Left lung (tissue), 10 donors: ENCODE measurements around the gene GLIS1. TPM values are rescaled to one million over a fixed set of nuclear protein-coding genes. Genes with fewer than 3 reads are reported as not detected.

ENCODE experiments used
- ATAC-seq: fragments of 200-7000 bp; cut with Tn5 transposase; one replicate; pipeline ENCODE4 v1.9.1; 2020; ENCODE audit warnings: moderate library complexity
- DNase-seq, 4 donors: peaks; one replicate each; pipeline ENCODE4 v3.0.0-alpha.2; 2013 to 2020
- H3K27ac ChIP-seq, 2 donors: fragments of 200-600 bp; sonication (generic) in 1 of 2; one replicate each; pipeline versions ENCODE4 v1.5.0 to v1.8.0; 2020 to 2021
- H3K27me3 ChIP-seq, 2 donors: fragments of 200-600 bp; sonication (generic) in 1 of 2; one replicate each; pipeline versions ENCODE4 v1.5.0 to v1.8.0; 2020 to 2021
- H3K36me3 ChIP-seq, 2 donors: fragments of 200-600 bp; sonication (generic) in 1 of 2; one replicate each; pipeline versions ENCODE4 v1.5.0 to v1.8.0; 2020 to 2021
- H3K4me1 ChIP-seq, 2 donors: fragments of 200-600 bp; one replicate each; pipeline ENCODE4 v1.8.0; 2021
- H3K4me3 ChIP-seq, 2 donors: fragments of 200-600 bp; sonication (generic) in 1 of 2; one replicate each; pipeline versions ENCODE4 v1.5.0 to v1.8.0; 2020 to 2021; ENCODE audit warnings: mild to moderate bottlenecking in 1 of 2
- H3K9me3 ChIP-seq, 2 donors: fragments of 200-600 bp; sonication (generic) in 1 of 2; one replicate each; pipeline versions ENCODE4 v1.5.0 to v1.8.0; 2020 to 2021
- intact Hi-C, 2 donors: fragments of 100-400 bp; cut with DNase I; formaldehyde crosslinking; loops; one replicate each; pipeline versions ENCODE4 v1.11.2 to v1.14.2; 2022
- polyA plus RNA-seq, 6 donors: library from polyadenylated mRNA; unstranded; fragments of 120-200 nt; gene quantifications; one replicate each; pipeline ENCODE4 v1.2.1, GENCODE V29; 2013; ENCODE audit not compliant: insufficient read length in 6 of 6
- total RNA-seq, 2 donors: library from RNA; stranded (reverse); fragmentation: NEBNext Ultra II Directional; extraction: Animal tissue kit (Norgen Biotek cat#: 25700); gene quantifications; one replicate each; pipeline ENCODE4 v1.2.1, GENCODE V29; 2021
- TF ChIP-seq, protein P1 (sequence below), 2 donors: fragments of 200-600 bp; sonication (generic) in 1 of 2; IDR thresholded peaks; one replicate each; pipeline versions ENCODE4 v1.5.0 to v1.8.0; 2021; ENCODE audit warnings: antibody characterized with exemption in 2 of 2
- donor health status: DM: no; HTN: yes; CAD: no.
- donor health status: DM: no; HTN: no; CAD: no.

The GLIS1 gene
- total and polyA plus RNA-seq, 8 donors = 0.06 to 0.16 (median 0.12) TPM; not detected in 4

- Histone ChIP-seq H3K27ac (no peak overlapping the region), H3K4me1 (no peaks in the 10 kb centered on the region), H3K4me3 (no peak overlapping the region), H3K36me3 (no peaks in the 10 kb centered on the region), H3K27me3 (peaks cover 0 to 44% of the 10 kb centered on the region in 2 donors), H3K9me3 (no peaks in the 10 kb centered on the region)
- DNase-seq (no peak), ATAC-seq (no peak)
- intact Hi-C loops = no loop called here
- TF ChIP-seq, protein P1, sequence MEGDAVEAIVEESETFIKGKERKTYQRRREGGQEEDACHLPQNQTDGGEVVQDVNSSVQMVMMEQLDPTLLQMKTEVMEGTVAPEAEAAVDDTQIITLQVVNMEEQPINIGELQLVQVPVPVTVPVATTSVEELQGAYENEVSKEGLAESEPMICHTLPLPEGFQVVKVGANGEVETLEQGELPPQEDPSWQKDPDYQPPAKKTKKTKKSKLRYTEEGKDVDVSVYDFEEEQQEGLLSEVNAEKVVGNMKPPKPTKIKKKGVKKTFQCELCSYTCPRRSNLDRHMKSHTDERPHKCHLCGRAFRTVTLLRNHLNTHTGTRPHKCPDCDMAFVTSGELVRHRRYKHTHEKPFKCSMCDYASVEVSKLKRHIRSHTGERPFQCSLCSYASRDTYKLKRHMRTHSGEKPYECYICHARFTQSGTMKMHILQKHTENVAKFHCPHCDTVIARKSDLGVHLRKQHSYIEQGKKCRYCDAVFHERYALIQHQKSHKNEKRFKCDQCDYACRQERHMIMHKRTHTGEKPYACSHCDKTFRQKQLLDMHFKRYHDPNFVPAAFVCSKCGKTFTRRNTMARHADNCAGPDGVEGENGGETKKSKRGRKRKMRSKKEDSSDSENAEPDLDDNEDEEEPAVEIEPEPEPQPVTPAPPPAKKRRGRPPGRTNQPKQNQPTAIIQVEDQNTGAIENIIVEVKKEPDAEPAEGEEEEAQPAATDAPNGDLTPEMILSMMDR (IDR thresholded peaks at IDR 0.05) = no peak
Measured at GRCh38 chr1:53706356-53706755, 32.6 kb downstream of the GLIS1 start.

DNA sequence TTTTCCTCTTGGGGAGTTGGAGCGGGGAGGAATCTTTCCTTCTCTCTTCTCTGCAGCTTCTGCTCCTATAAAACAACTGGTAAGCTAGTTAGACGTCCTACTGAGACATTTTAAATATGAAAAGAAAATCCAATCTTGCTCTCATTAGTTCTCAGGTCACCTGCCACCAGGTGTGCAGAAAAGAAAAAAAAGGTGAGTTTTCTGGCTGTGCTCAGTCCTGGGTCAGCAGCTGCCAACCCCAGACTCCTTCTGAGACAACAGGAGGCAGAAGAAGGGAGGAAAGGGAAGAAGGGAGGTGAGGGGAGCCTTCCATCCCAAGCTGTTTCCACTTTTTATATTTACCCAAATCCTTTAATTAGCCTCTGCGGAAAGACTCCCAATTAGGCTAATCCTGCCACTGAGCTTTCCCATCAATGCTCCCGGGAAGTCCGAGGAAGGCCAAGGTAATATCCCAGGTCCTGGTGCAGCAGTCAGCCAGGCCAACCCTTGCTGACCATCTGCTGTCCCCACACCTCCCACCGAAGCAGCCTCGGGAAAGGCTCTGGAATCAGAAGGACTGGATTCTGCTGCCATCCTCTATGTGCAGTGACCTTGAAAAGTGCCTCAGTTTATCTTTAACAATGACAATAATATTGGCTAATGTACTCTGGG, 33.4 kb downstream of the GLIS1 start:
- H3K4me3 ChIP-seq = no peak overlapping the region
- no peaks in the 10 kb centered on the region for H3K36me3 ChIP-seq
- H3K9me3 ChIP-seq = no peaks in the 10 kb centered on the region
- no peaks in the 10 kb centered on the region for H3K4me1 ChIP-seq
- ATAC-seq = no peak
- TF ChIP-seq, protein P1 (IDR thresholded peaks at IDR 0.05) = no peak
- intact Hi-C loops = no loop called here
- H3K27me3 ChIP-seq = peaks cover 0 to 44% of the 10 kb centered on the region in 2 donors
- H3K27ac ChIP-seq = no peak overlapping the region
- no peak for DNase-seq

DNA sequence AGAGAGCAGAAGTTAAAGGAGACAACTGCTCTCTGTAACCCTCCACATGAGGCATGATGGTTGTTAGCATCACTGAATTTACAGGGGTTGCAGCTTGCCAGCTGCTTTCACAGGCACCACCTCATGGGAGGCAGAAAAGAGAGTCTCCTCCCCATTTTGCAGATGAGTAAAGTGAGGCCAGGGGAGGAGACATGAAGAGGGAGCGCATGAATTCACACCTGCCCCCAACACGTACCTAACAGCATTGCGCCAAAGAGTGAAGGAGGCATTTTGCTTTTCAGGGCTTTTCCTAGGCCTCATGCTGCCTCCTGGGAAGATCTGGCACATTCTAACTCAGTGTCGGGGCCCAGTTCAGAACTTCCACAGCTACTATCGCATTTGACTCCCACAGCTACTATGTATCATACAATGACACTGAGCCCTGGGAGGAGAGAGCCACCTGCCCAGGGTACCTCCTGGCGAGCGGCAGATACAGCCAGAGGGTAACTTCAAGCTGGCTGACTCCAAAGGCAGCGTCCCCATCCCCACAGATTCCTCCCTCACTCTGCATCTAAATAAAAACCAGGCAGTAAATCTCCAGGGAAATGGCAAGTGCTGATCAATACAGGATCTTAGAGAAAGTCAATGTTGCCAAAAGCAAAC, 34.0 kb downstream of the GLIS1 start:
- peaks cover 0 to 41% of the 10 kb centered on the region in 2 donors for H3K27me3 ChIP-seq
- H3K4me1 ChIP-seq = no peaks in the 10 kb centered on the region
- DNase-seq (no peak), ATAC-seq (no peak)
- H3K4me3 ChIP-seq = no peak overlapping the region
- no peaks in the 10 kb centered on the region for H3K36me3 ChIP-seq
- intact Hi-C loops = no loop called here
- H3K27ac ChIP-seq = no peak overlapping the region
- TF ChIP-seq, protein P1 (IDR thresholded peaks at IDR 0.05) = no peak
- no peaks in the 10 kb centered on the region for H3K9me3 ChIP-seq

DNA sequence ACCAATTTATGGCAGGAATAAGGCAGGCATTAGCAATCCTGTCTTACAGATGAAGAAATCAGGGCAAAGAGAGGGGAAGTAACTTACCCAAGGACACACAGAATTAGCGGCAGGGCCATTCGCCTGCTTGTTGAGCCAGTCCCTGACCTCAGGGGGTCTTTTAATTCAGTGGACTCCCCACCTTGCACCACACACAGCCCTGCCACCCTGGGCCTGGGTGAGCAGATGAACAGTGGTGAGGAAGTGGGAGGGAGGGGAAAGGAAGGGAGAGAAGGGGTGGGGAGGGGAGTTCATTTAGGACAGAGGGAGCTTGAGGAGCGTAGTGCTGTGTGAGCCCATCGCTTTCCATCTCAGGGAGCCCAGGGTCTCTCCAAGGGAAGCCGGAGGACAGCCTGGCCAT, 34.7 kb downstream of the GLIS1 start:
- Histone ChIP-seq H3K4me1 (no peaks in the 10 kb centered on the region), H3K27ac (no peak overlapping the region), H3K27me3 (peaks cover 0 to 39% of the 10 kb centered on the region in 2 donors), H3K9me3 (no peaks in the 10 kb centered on the region), H3K4me3 (no peak overlapping the region), H3K36me3 (no peaks in the 10 kb centered on the region)
- ATAC-seq (no peak), DNase-seq (no peak)
- TF ChIP-seq, protein P1 (IDR thresholded peaks at IDR 0.05) = no peak
- intact Hi-C loops = no loop called here

GRCh38 chr1:53703174-53703573, 35.8 kb downstream of the GLIS1 start:
- TF ChIP-seq, protein P1 (IDR thresholded peaks at IDR 0.05) = no peak
- Histone ChIP-seq H3K9me3 (no peaks in the 10 kb centered on the region), H3K36me3 (no peaks in the 10 kb centered on the region), H3K4me1 (no peaks in the 10 kb centered on the region), H3K27me3 (peaks cover 0 to 39% of the 10 kb centered on the region in 2 donors), H3K27ac (no peak overlapping the region), H3K4me3 (no peak overlapping the region)
- no peak for DNase-seq
- intact Hi-C loops = no loop called here
- no peak for ATAC-seq
